HG02870 (cell line): ENCODE results near the gene GDPGP1.
"Not testable (repeated sequence)": the region's sequence is repeated elsewhere in the genome, so short reads cannot be mapped to it uniquely, and the experiment has no call there.

Experiments used
- ATAC-seq: cut with Tn5 transposase; IDR thresholded peaks from one replicate; pipeline ENCODE4 v1.9.1; 2021; ENCODE audit warnings: mild to moderate bottlenecking, moderate library complexity; ENCODE audit not compliant: unreplicated experiment

GDPGP1 gene

GRCh38 chr15:90234096-90234988 lies at the start of gene GDPGP1:
GDPGP1 (plus strand) TSS chr15:90234209; CDS start chr15:90240909, 6,700 bp downstream.
- ATAC-seq = peak; percentile 66

GRCh38 chr15:90184786-90185704 lies 49.0 kb upstream of the GDPGP1 start:
- ATAC-seq = peak; percentile 66

- no peak for ATAC-seq
These were observed 46.6 kb upstream of the GDPGP1 start for GRCh38 chr15:90187257-90187868.

GRCh38 chr15:90188065-90188464 lies 45.9 kb upstream of the GDPGP1 start:
- ATAC-seq = not testable (repeated sequence)

- ATAC-seq = no peak
These were observed 44.9 kb upstream of the GDPGP1 start for GRCh38 chr15:90188914-90189748.

- ATAC-seq = no peak
These were observed 44.1 kb upstream of the GDPGP1 start for GRCh38 chr15:90189781-90190467.

GRCh38 chr15:90190606-90191343 lies 43.2 kb upstream of the GDPGP1 start:
- no peak for ATAC-seq

GRCh38 chr15:90191344-90191687 lies 42.7 kb upstream of the GDPGP1 start:
- no peak for ATAC-seq

GRCh38 chr15:90191794-90192509 lies 42.1 kb upstream of the GDPGP1 start:
- no peak for ATAC-seq

- ATAC-seq = no peak
These were observed 40.8 kb upstream of the GDPGP1 start for GRCh38 chr15:90192961-90193786.

GRCh38 chr15:90194655-90195054 lies 39.4 kb upstream of the GDPGP1 start:
- ATAC-seq = no peak

GRCh38 chr15:90200534-90201129 lies 33.4 kb upstream of the GDPGP1 start:
- ATAC-seq = peak; percentile 25

- peak; percentile 71 for ATAC-seq
These were observed 32.7 kb upstream of the GDPGP1 start, which contains the start of gene SEMA4B for GRCh38 chr15:90201130-90201943. SEMA4B (plus strand) TSS chr15:90201330; CDS start chr15:90201579, 249 bp downstream.

- ATAC-seq = no peak
These were observed 32.0 kb upstream of the GDPGP1 start for GRCh38 chr15:90201944-90202375.

- ATAC-seq = no peak
These were observed 31.1 kb upstream of the GDPGP1 start for GRCh38 chr15:90202929-90203328.

- ATAC-seq = no peak
These were observed 30.5 kb upstream of the GDPGP1 start for GRCh38 chr15:90203473-90203872.
